Stimulated activated CD4-positive, alpha-beta T cell treated with anti-CD3 and anti-CD28 coated beads, Interleukin-4, amount 100 ng/mL, for 24 hours (primary cell): ENCODE measurements around the gene PTBP1.

ENCODE experiments used
- DNase-seq: peaks from one replicate; pipeline ENCODE4 v3.0.0-alpha.2; 2020

PTBP1 gene

GRCh38 chr19:796692-797527, at the start of gene PTBP1:
Gene PTBP1 (plus strand): TSS chr19:797452. CDS start chr19:797498, 46 bp downstream.
- DNase-seq, result peak; percentile 100

- DNase-seq, result no peak
Measured at GRCh38 chr19:748274-748598, 49.0 kb upstream of the PTBP1 start.

GRCh38 chr19:749811-750210, 47.4 kb upstream of the PTBP1 start:
- DNase-seq, result no peak

- no peak for DNase-seq
Measured at GRCh38 chr19:750640-751423, 46.4 kb upstream of the PTBP1 start, which contains the start of gene MISP. Gene MISP (plus strand): TSS chr19:751112. CDS start chr19:756947, 5,835 bp downstream.

- DNase-seq, result no peak
Measured at GRCh38 chr19:751501-752341, 45.5 kb upstream of the PTBP1 start.

- DNase-seq, result no peak
Measured at GRCh38 chr19:752652-753517, 44.4 kb upstream of the PTBP1 start.

GRCh38 chr19:754530-754929, 42.7 kb upstream of the PTBP1 start:
- no peak for DNase-seq

GRCh38 chr19:755063-755462, 42.2 kb upstream of the PTBP1 start:
- no peak for DNase-seq

GRCh38 chr19:756236-756635, 41.0 kb upstream of the PTBP1 start:
- peak; percentile 25 for DNase-seq

- no peak for DNase-seq
Measured at GRCh38 chr19:756821-757688, 40.2 kb upstream of the PTBP1 start.

- DNase-seq, result no peak
Measured at GRCh38 chr19:757811-758668, 39.2 kb upstream of the PTBP1 start.

- DNase-seq, result no peak
Measured at GRCh38 chr19:763181-763580, 34.1 kb upstream of the PTBP1 start.

- no peak for DNase-seq
Measured at GRCh38 chr19:763869-764268, 33.4 kb upstream of the PTBP1 start.

- no peak for DNase-seq
Measured at GRCh38 chr19:764301-764700, 33.0 kb upstream of the PTBP1 start.

- no peak for DNase-seq
Measured at GRCh38 chr19:765179-765738, 32.0 kb upstream of the PTBP1 start.

- no peak for DNase-seq
Measured at GRCh38 chr19:768424-768823, 28.8 kb upstream of the PTBP1 start.

GRCh38 chr19:769616-770015, 27.6 kb upstream of the PTBP1 start:
- DNase-seq, result no peak

GRCh38 chr19:771332-771785, 25.9 kb upstream of the PTBP1 start:
- DNase-seq, result peak; percentile 29

- DNase-seq, result no peak
Measured at GRCh38 chr19:772063-772462, 25.2 kb upstream of the PTBP1 start.
